T47D (cell line): ENCODE measurements around the gene PRDX4.
"Not testable (repeated sequence)": the region's sequence is repeated elsewhere in the genome, so short reads cannot be mapped to it uniquely, and the experiment has no call there.

Experiments
- DNase-seq, 2 experiments: peaks; one replicate each; pipeline versions ENCODE4 v3.0.0 to v3.0.0-alpha.2; 2011 to 2012; ENCODE audit warnings: low read depth in 1 of 2, low spot score in 1 of 2
- JUND ChIP-seq: IDR thresholded peaks from 2 replicates; pipeline ENCODE4 v1.6.1; 2012; ENCODE audit warnings: low read depth
- in situ Hi-C: cut with HindIII; loops from 2 replicates; pipeline ENCODE4 v1.10.0; 2016; ENCODE audit warnings: low sequenced_read_pairs, low pct_unique_long_range_greater_than_20kb

PRDX4 gene

GRCh38 chrX:23660766-23661132 lies 6.5 kb upstream of the PRDX4 start:
- no peak for TF ChIP-seq JUND
- in situ Hi-C loops: no loop called here
- no peak for DNase-seq

DNA sequence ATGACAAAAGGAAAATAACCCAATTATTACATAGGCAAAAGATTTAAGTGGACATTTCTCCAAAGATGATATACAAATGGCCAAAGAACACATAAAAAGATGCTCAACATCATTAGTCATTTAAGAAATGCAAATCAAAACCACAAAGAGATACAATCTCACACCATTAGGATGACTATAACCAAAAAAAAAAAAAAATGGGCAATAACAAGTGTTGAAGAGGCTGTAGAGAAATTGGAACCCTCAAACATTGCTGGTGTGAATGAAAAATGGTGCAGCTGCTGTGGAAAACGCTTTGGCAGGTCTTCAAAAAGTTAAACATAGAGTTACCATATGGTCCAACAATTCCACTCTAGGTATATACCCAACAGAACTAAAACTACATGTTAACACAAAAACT lies 5.6 kb upstream of the PRDX4 start:
- no peak for TF ChIP-seq JUND
- no peak for DNase-seq
- in situ Hi-C loops: no loop called here

DNA sequence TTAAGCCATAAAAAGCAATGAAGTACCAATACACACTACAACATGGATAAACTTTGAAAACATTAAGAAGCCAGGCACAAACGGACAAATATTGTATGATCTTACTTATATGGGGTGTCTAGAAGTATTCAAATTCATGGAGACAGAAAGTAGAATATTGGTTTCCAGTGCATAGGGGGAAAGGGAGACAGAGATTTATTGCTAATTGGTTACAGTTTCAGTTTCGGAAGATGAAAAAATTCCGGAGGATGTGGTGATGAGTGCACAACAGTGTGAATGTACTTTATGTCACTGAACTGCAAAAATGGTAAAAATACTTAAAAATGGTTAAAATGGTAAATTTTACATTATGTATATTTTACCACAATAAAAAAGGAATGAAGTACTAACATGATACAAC lies 5.1 kb upstream of the PRDX4 start:
- in situ Hi-C loops: no loop called here
- DNase-seq: no peak
- TF ChIP-seq JUND: no peak

- no peak for DNase-seq
- no peak for TF ChIP-seq JUND
- in situ Hi-C loops: no loop called here
Observed at GRCh38 chrX:23662853-23663252, 4.4 kb upstream of the PRDX4 start.

DNA sequence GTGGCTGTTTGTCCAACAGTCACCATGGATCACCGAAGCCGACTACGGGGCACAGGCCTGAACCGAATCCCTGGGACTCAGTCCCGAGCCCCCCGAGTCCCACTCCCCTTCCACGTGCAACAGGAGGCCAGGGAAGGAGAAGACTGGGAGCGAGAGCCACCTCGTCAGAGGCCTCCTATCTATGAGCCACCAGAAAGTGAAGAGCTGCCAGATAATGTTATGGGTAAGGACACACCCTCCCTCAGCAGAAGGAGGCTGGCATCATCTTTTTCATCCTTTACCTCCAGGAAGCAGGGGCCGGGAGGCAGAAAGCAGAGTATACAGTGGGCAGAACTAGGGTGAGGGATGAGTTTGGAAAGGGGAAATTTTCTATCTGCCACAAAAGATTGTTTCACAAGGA lies 2.8 kb upstream of the PRDX4 start:
- no peak for DNase-seq
- TF ChIP-seq JUND: no peak
- in situ Hi-C loops: no loop called here

GRCh38 chrX:23666282-23666681 lies 1.0 kb upstream of the PRDX4 start:
- in situ Hi-C loops: no loop called here
- TF ChIP-seq JUND: no peak
- no peak for DNase-seq

DNA sequence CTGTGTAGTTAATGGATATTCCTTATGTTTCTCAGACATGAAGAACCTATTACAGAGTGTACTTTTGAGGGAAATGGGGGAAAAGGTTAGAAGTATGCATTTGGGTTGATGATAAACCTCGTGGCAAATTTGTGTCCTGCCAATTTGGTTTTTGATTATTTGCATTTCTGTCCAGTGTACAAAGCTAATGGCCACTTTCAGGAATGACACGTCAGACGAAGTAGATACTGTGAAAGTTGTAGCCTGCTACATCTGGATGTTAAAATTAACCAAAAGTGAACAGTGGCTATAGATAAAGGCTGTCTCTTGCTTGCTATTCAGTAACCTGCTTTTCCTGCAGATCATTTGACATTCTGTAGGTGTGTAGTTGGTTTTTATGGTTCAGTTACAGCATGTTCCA lies 1.0 kb downstream of the PRDX4 start:
- no peak for DNase-seq
- TF ChIP-seq JUND: no peak
- in situ Hi-C loops: no loop called here

- in situ Hi-C loops: no loop called here
- DNase-seq: no peak
- TF ChIP-seq JUND: no peak
Observed at GRCh38 chrX:23670528-23670927, 3.2 kb downstream of the PRDX4 start.

- in situ Hi-C loops: no loop called here
- TF ChIP-seq JUND: no peak
- DNase-seq: no peak
Observed at GRCh38 chrX:23673108-23673507, 5.8 kb downstream of the PRDX4 start.

DNA sequence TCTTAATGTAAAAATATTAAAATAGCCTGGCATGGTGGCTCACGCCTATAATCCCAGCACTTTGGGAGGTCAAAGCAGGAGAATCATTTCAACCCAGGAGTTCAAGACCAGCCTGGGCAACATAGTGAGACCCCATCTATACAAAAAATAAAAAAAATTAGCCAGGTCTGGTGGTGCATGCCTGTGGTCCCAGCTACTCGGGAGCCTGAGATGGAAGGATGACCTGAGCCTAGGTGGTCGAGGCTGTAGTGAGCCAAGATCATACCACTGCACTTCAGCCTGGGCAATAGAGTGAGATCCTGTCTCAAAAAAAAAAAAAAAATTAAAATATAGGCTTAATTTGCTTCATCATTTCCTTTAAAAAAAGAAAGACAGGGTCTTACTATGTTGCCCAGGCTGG lies 9.2 kb downstream of the PRDX4 start:
- DNase-seq, in situ Hi-C loops: not testable (repeated sequence)

DNA sequence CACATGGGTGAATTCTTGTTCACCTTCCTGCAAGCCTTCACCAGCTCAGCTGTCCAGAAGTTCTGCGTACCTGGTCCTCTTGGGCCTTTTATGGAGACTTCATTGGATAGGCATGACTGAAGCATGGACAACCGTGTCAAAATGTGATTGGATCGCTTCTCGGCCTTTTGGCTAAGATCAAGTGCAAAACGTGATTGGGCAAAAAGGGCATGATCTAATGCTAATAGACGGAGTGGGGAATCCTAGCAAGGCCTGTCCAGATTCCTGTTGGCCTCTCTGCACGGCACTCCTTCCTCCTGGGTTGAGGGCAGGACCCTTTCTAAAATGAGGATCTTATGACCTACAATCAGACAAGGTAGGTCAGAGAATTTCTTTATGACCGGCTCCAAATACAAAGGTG lies 24.9 kb downstream of the PRDX4 start:
- DNase-seq: no peak
- TF ChIP-seq JUND: no peak
- in situ Hi-C loops: no loop called here

- peak; percentile 17 to 86 for DNase-seq
- in situ Hi-C loops: no loop called here
- no peak for TF ChIP-seq JUND
Observed at GRCh38 chrX:23694606-23695005, 27.3 kb downstream of the PRDX4 start.

GRCh38 chrX:23699636-23700194 lies 32.4 kb downstream of the PRDX4 start:
- no peak for DNase-seq
- no peak for TF ChIP-seq JUND
- in situ Hi-C loops: no loop called here

- no peak for DNase-seq
- TF ChIP-seq JUND: no peak
- in situ Hi-C loops: no loop called here
Observed at GRCh38 chrX:23704673-23705206, 37.4 kb downstream of the PRDX4 start.
